ENCODE results near the gene DGKI. TPM values are rescaled to one million over a fixed set of nuclear protein-coding genes. Genes with fewer than 3 reads are reported as not detected.

DGKI gene
- total and polyA plus RNA-seq, 2 donors (not counting 1 experiment from before 2014, with no cell fraction given), result 0.74 to 2.1 TPM

GRCh38 chr7:137635874-137636273 is 210.9 kb downstream of the DGKI start:
- no peak for DNase-seq (ENCODE audit: low read depth in 2 of 2)
- H3K36me3 ChIP-seq (ENCODE audit: control insufficient read depth, insufficient read depth, low read length), result no peaks in the 10 kb centered on the region
- no peak overlapping the region for H3K4me3 ChIP-seq (replicated peaks in 1 of 4; ENCODE audit: control extremely low read depth in 1 of 4, insufficient read depth in 1 of 4, low read depth in 3 of 4, low read length in 4 of 4)
- no peak overlapping the region for H3K4me2 ChIP-seq (ENCODE audit: extremely low read depth, insufficient read depth, low read length)
- H2AFZ ChIP-seq (ENCODE audit: low read length), result no peak overlapping the region
- no peaks in the 10 kb centered on the region for H3K27me3 ChIP-seq (ENCODE audit: control insufficient read depth, insufficient read depth, low read length)
- no peak overlapping the region for H3K9ac ChIP-seq (ENCODE audit: insufficient read depth, low read length)
- H3K79me2 ChIP-seq (ENCODE audit: control insufficient read depth, insufficient read depth, low read length), result no peaks in the 10 kb centered on the region
- no peaks in the 10 kb centered on the region for H3K4me1 ChIP-seq (ENCODE audit: control insufficient read depth, extremely low read depth, insufficient read depth, low read length)
- H3K27ac ChIP-seq (ENCODE audit: insufficient read depth, low read length), result no peak overlapping the region
- no peaks in the 10 kb centered on the region for H3K9me3 ChIP-seq (ENCODE audit: control insufficient read depth, insufficient read depth, low read depth, low read length)
- H4K20me1 ChIP-seq (ENCODE audit: control insufficient read depth, extremely low read depth, insufficient read depth, low read length), result no peaks in the 10 kb centered on the region
- TF ChIP-seq CTCF (conservative IDR thresholded peaks at IDR 0.05 in 1 of 2, IDR thresholded peaks at IDR 0.05 in 1 of 2; ENCODE audit: low read depth in 1 of 2, low read length in 2 of 2) (no peak), EZH2 (IDR thresholded peaks at IDR 0.05; ENCODE audit: low read length, missing control alignments) (no peak)

- no peak overlapping the region for H2AFZ ChIP-seq (ENCODE audit: low read length)
- H3K9me3 ChIP-seq (ENCODE audit: control insufficient read depth, insufficient read depth, low read depth, low read length), result no peaks in the 10 kb centered on the region
- H3K9ac ChIP-seq (ENCODE audit: insufficient read depth, low read length), result no peak overlapping the region
- no peak overlapping the region for H3K27ac ChIP-seq (ENCODE audit: insufficient read depth, low read length)
- no peaks in the 10 kb centered on the region for H4K20me1 ChIP-seq (ENCODE audit: control insufficient read depth, extremely low read depth, insufficient read depth, low read length)
- no peak overlapping the region for H3K4me2 ChIP-seq (ENCODE audit: extremely low read depth, insufficient read depth, low read length)
- no peak for TF ChIP-seq CTCF (conservative IDR thresholded peaks at IDR 0.05 in 1 of 2, IDR thresholded peaks at IDR 0.05 in 1 of 2; ENCODE audit: low read depth in 1 of 2, low read length in 2 of 2)
- TF ChIP-seq EZH2 (IDR thresholded peaks at IDR 0.05; ENCODE audit: low read length, missing control alignments), result no peak
- DNase-seq (ENCODE audit: low read depth in 2 of 2), result no peak
- H3K4me3 ChIP-seq (replicated peaks in 1 of 4; ENCODE audit: control extremely low read depth in 1 of 4, insufficient read depth in 1 of 4, low read depth in 3 of 4, low read length in 4 of 4), result no peak overlapping the region
- no peaks in the 10 kb centered on the region for H3K27me3 ChIP-seq (ENCODE audit: control insufficient read depth, insufficient read depth, low read length)
- H3K79me2 ChIP-seq (ENCODE audit: control insufficient read depth, insufficient read depth, low read length), result no peaks in the 10 kb centered on the region
- H3K4me1 ChIP-seq (ENCODE audit: control insufficient read depth, extremely low read depth, insufficient read depth, low read length), result no peaks in the 10 kb centered on the region
- no peaks in the 10 kb centered on the region for H3K36me3 ChIP-seq (ENCODE audit: control insufficient read depth, insufficient read depth, low read length)
Observed at GRCh38 chr7:137635132-137635531, 211.6 kb downstream of the DGKI start.

GRCh38 chr7:137634356-137634755 is 212.4 kb downstream of the DGKI start:
- TF ChIP-seq EZH2 (IDR thresholded peaks at IDR 0.05; ENCODE audit: low read length, missing control alignments) (no peak), CTCF (conservative IDR thresholded peaks at IDR 0.05 in 1 of 2, IDR thresholded peaks at IDR 0.05 in 1 of 2; ENCODE audit: low read depth in 1 of 2, low read length in 2 of 2) (no peak)
- Histone ChIP-seq H3K27ac (ENCODE audit: insufficient read depth, low read length) (no peak overlapping the region), H3K27me3 (ENCODE audit: control insufficient read depth, insufficient read depth, low read length) (no peaks in the 10 kb centered on the region), H3K4me2 (ENCODE audit: extremely low read depth, insufficient read depth, low read length) (no peak overlapping the region), H3K79me2 (ENCODE audit: control insufficient read depth, insufficient read depth, low read length) (no peaks in the 10 kb centered on the region), H2AFZ (ENCODE audit: low read length) (no peak overlapping the region), H3K9me3 (ENCODE audit: control insufficient read depth, insufficient read depth, low read depth, low read length) (no peaks in the 10 kb centered on the region), H3K4me1 (ENCODE audit: control insufficient read depth, extremely low read depth, insufficient read depth, low read length) (no peaks in the 10 kb centered on the region), H3K9ac (ENCODE audit: insufficient read depth, low read length) (no peak overlapping the region), H4K20me1 (ENCODE audit: control insufficient read depth, extremely low read depth, insufficient read depth, low read length) (no peaks in the 10 kb centered on the region), H3K36me3 (ENCODE audit: control insufficient read depth, insufficient read depth, low read length) (no peaks in the 10 kb centered on the region), H3K4me3 (replicated peaks in 1 of 4; ENCODE audit: control extremely low read depth in 1 of 4, insufficient read depth in 1 of 4, low read depth in 3 of 4, low read length in 4 of 4) (no peak overlapping the region)
- no peak for DNase-seq (ENCODE audit: low read depth in 2 of 2)
